AG04449 (cell line): Measurements from ENCODE around the gene GRB10.

ENCODE experiments used
- CTCF ChIA-PET: fragments of 350-600 bp; formaldehyde crosslinking; extraction: SDS; loops from one replicate; lab custom pipeline; 2021; ENCODE audit warnings: antibody characterized with exemption; lab: Yijun Ruan, JAX
- POLR2A ChIA-PET: fragments of 400-600, 350-600 bp; formaldehyde crosslinking; extraction: SDS; loops from one replicate; lab custom pipeline; 2020; ENCODE audit warnings: antibody characterized with exemption, inconsistent platforms; lab: Yijun Ruan, JAX
- DNase-seq: peaks from one replicate; pipeline ENCODE4 v3.0.0-alpha.2; 2010; ENCODE audit warnings: low read depth, low spot score
- H3K4me3 ChIP-seq: 2 replicates; pipeline ENCODE4 v1.5.1; 2011; ENCODE audit warnings: low read depth, mild to moderate bottlenecking, control low read depth, low read length
- CTCF ChIP-seq: IDR thresholded peaks from one replicate; pipeline ENCODE4 v1.5.1; 2011; ENCODE audit warnings: mild to moderate bottlenecking, moderate library complexity, low read length, control low read depth, inconsistent platforms; ENCODE audit not compliant: insufficient read depth; ENCODE audit errors: missing control alignments

GRB10 gene

GRCh38 chr7:50707236-50708006 lies 75.3 kb downstream of the GRB10 start:
- DNase-seq = no peak

GRCh38 chr7:50706469-50706937 lies 76.2 kb downstream of the GRB10 start:
- ChIA-PET CTCF (interaction anchor here (2.0 kb wide), 1 partner anchor 435 kb away, joined by 4 read pairs; no protein-coding TSS in a partner anchor), POLR2A (no interaction called here)
- DNase-seq = no peak
- no peak overlapping the region for H3K4me3 ChIP-seq
- TF ChIP-seq CTCF = no peak

More at GRCh38 chr7:50707236-50708006, 75.3 kb downstream of the GRB10 start:
- no peak for TF ChIP-seq CTCF
- no peak overlapping the region for H3K4me3 ChIP-seq
- ChIA-PET CTCF (no interaction called here), POLR2A (no interaction called here)

- DNase-seq = no peak
- H3K4me3 ChIP-seq = no peak overlapping the region
- POLR2A ChIA-PET = no interaction called here
- CTCF ChIA-PET = interaction anchor here (2.0 kb wide), 1 partner anchor 437 kb away, joined by 4 read pairs; no protein-coding TSS in a partner anchor
- no peak for TF ChIP-seq CTCF
These were observed 77.9 kb downstream of the GRB10 start for GRCh38 chr7:50704844-50705243.

- DNase-seq = no peak
- ChIA-PET POLR2A (no interaction called here), CTCF (interaction anchor here (1.3 kb wide), 1 partner anchor 436 kb away, joined by 3 read pairs; no protein-coding TSS in a partner anchor)
- TF ChIP-seq CTCF = no peak
- H3K4me3 ChIP-seq = no peak overlapping the region
These were observed 79.0 kb downstream of the GRB10 start for GRCh38 chr7:50703654-50704053.

GRCh38 chr7:50699143-50699542 lies 83.6 kb downstream of the GRB10 start:
- no peak for DNase-seq
- POLR2A ChIA-PET = no interaction called here
- H3K4me3 ChIP-seq = no peak overlapping the region
- CTCF ChIA-PET = no interaction called here
- no peak for TF ChIP-seq CTCF

GRCh38 chr7:50697748-50698147 lies 84.9 kb downstream of the GRB10 start:
- DNase-seq = no peak
- no peak for TF ChIP-seq CTCF
- H3K4me3 ChIP-seq = no peak overlapping the region
- ChIA-PET POLR2A (no interaction called here), CTCF (interaction anchor here (0.7 to 2.3 kb wide), 7 partner anchors 9 to 463 kb away, joined by 3 to 8 read pairs (median 3); no protein-coding TSS in a partner anchor)
